T1000 (cell line): ENCODE results near the gene EI24.

Experiments used
- DNase-seq: peaks from one replicate; lab custom pipeline; 2025; ENCODE audit warnings: mixed read lengths; lab: John Stamatoyannopoulos, UW

The EI24 gene

DNA sequence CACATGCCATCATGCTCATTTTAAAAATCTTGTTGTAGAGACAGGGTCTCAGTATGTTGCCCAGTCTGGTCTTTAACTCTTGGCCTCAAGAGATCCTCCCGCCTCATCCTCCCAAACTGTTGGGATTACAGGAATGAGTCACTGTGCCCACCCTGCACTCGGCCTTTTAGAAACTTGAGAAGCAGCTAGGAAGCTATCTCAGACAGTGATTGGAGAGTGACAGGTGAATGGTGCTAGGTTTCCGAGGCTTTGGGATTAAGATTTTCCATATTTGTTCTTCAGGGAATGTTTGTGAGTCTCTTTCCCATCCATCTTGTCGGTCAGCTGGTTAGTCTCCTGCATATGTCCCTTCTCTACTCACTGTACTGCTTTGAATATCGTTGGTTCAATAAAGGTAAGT is 10.5 kb downstream of the EI24 start:
- DNase-seq = no peak

DNA sequence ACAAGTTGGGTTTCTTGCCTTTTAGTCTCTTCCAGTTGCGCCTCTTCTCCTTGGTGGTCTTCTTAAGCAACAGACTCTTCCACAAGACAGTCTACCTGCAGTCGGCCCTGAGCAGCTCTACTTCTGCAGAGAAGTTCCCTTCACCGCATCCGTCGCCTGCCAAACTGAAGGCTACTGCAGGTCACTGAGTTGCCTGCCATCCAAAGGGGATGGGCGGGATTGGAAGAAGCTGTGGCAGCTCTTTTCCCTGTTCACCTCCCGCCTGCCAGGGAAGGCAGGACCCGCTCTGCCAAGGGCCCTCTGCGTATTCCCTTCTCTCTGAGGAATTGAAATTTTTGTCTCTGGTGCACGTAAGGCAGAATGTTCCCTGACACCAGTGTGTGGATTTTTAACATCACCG is 14.2 kb downstream of the EI24 start:
- no peak for DNase-seq

DNA sequence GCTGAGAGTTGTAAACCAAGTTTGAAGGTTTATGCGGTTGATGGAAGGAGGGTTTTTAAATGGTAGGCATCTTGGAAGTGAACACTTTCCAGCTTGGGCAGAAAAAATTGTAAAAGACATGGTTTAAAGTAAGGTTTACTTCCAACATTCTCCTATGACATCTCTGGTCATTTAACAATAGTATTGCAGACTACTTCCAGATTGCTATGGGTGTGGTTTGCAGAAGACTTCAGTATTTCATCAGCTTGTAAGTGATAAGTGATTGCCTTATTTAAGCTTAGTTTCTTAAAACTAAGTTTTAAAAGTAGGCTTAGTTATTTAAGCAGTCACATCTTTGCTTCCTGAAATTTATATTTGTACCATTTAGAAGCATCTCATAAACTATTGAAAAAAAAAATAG is 16.2 kb downstream of the EI24 start:
- DNase-seq = no peak

DNA sequence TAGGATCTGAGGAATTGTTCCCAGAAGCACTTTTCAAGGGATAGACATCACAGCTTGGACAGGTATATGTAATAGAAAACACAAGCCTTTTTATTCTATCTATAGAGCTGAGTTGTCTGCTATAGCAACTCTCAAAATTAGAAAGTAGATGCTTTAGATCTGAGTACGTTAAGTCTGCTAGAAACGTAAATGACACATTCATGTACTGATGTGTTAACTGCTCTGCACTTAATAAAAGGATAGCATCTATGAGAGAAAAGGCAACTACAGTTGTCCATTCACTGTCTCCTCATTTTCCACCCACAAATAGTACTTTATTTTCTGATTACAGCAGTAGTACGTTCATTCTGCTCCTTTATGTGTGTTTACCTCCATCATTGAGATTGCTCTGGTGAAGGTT is 17.3 kb downstream of the EI24 start:
- DNase-seq = no peak

DNA sequence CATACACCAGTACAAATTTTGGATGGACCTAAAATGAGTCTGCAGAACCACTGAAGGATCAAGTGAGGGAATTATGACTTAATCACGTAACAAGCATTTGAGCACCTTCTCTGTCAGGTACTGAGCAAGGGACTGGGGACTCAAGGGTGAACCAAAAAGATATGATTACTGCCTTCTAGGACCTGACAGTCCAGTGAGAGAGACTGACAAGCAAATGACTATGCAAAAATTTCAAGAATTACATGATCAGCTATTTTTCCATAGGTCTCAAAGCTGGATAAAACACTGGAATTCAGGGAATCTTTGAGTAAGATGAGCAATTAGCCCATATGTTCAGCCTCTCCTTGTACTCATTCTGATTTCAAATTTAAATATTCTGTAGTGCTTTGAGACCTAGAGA is 18.2 kb downstream of the EI24 start:
- no peak for DNase-seq

DNA sequence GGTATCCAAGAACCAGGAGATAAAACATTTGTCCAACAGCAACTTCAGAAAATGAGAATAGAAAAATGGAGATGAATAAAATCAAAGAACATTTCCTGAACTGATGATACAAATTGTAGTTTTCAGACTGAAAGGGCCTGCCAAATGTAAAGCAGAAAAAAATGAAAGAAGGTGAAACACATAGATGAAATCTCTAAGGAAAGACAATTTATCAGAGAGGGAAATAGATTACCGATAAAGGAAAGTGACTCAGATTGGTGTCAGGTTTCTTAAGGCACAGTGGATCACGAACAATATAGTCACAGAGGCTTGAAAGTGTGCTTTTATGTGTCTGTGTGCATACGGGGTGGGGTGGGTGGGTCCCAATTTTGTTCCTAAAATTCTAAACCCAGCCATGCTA is 19.2 kb downstream of the EI24 start:
- no peak for DNase-seq

DNA sequence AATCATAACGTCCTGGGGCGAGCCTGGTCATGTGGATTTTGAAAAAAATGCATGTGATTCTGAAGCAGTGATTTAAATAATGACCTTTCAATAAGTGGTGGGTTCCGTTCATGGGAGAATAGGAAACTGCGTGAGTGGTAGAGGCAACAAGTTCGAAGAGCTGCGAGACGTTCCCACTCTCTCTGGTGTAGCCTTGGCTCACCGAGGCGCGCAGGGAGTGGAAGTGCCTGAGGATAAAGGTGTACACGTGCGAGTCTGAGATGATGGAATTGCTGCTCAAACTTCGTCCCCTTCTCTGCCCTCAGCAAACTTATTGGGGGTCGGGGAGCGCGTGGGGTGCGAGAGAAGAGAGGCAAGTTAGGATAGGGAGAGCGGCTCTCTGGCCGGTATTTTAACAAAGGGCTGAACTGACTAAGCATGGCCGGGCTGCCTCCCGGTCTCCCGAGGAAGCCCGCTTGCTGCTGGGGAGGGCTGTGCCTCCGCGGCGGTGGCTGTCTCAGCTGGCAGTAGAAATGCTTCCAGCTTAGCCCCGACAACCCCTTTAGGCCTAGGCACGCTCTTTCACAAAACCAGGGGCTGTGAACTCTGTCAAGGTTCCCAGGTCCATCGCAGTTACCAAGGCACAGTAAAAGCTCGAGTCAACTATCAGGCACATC is 22.5 kb downstream of the EI24 start:
- DNase-seq = peak; percentile 53

DNA sequence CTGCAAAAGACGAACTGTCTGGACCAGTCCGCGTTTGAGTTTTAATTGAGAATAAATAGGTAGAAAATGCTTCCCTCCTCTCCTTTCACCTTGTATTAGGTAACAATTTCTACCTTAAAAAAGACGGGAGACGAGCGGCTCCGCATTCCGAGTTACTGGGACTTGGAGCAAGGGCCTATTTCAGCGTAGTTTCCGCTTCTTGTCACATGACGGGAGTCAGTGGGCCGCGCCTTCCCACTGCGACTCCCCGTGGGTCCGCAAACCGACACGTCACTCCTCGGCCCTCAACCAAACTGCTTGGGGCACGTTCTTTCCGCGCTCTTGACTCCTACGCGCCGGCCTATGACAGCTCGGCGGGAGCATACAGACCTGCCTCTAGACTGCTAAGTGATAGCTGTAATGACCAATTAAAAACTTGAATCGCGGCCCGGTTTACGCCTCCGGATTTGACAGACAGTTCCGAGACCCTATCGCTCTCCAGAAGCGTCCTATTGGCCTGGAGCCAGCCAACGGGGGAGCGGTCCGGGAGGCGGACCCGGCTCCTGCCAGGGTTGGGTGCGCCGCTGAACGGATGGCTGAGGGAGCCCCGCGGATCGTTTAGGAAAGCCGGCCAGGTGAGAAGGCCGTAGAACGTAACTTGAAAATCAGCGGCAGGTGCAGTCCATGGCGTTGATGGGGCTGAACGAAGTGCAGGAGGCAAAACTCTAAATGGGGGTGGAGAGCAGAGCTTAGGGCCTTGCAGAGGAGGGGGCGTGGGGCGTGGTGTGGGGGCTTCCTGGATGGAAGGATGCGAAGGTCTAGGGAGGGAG is 23.2 kb downstream of the EI24 start, which contains the start of gene STT3A:
TSS of gene STT3A (plus strand) at position 548 of the 809 bp plus-strand sequence. CDS start 3,064 bp downstream, outside the sequence.
- peak; percentile 94 for DNase-seq

DNA sequence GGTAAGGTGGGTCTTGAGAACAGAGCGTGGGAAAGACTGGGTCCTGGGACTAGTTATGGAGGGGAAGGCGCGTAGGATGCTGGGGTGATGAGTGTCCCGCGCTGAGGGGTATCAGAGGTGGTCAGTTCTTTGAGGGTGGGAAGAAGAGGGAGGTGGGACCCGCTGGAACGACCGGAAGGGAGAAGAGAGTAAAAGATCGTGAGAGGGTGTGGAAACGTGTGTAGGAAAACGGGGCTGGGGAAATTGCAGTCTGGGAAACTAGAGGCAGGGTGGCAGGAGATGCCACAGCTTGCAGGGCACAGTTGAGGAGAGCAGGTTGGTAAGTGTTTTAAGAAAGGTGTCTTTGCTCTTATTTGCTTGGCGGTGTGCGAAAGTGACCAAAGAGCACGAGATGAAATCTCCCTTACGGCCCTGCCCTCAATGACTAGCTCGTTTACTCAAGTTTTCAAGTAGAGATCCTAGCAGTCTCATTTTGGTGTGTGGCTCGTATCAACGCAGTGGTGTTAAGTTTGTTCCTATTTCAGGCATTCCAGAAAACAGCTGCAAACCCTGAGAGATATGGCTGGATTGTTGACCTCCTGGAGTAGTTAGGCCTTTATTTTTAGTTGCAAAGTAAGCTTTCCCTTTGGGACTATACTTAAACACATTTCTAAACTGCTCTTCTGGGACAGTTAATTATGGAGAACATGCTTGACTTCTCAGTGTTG is 24.0 kb downstream of the EI24 start:
- DNase-seq = no peak

DNA sequence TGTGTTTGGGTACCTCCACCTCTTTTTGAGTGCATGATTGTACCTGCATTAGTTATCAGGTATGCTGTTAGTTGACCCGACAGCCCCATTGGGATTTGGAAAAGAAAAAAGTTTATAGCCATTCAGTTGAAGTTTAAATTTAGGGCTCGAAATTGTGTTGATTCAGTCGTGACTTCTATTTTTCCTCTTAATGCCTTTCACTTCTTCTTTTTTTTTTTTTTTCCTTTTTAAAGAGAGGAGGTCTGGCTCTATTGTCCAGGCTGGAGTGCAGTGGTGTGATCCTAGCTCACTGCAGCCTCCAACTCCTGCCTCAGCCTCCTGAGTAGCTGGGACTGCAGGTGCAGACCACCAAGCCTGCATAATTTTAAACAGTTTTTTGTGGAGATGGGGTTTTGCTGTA is 25.7 kb downstream of the EI24 start:
- DNase-seq = no peak

DNA sequence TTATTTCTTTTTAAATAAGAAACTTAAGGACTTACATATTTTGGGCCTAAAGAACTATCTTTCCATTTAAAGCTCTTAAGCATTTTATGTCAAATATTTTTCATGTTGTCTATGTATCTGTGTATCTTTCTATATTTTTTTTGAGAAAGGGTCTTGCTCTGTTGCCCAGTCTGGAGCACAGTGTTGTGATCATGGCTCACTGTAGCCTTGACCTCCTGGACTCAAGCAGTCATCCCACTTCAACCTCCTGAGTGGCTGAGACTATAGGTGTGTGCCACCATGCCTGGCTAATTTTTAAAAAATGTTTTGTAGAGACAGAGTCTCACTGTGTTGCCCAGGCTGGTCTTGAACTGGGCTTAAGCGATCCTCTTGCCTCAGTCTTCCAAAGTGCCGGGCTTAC is 31.4 kb downstream of the EI24 start:
- DNase-seq = no peak

DNA sequence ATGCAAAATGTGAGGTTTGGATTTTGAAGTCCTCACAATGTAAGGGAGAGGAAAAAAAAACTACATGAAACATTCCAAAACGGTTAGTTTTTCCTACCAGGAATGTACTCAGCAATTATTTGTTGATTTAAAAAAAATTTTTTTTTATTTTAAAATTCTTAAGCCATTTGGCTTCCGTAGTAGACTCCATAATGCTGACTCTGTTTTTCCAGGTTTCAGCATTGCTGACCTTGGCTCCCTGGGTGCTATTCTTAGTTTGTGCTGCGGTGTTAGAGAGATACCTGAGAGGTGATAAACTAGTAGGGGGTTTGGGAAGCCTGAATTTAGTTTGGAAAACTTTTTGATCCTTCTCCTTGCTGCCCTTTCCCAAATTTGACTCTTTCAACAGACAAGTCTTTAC is 33.9 kb downstream of the EI24 start:
- DNase-seq = no peak

DNA sequence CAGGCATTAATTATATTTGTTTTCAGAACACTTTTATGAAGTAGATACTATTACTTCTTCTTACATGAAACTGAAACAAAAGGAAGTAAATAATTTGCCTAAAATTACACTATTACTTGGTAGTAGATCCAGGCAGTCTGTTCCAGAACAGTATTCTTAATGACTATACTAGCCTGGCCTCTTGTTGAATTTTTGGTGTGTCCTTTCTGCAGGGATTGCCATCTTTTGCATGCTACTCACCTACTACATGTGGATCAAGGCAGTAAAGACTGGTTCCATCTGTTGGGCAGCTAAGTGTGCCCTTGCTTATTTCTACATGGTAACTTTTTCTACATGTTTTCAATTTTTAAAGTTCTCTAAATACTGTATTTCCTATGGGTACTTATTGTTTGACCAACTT is 36.1 kb downstream of the EI24 start:
- no peak for DNase-seq

DNA sequence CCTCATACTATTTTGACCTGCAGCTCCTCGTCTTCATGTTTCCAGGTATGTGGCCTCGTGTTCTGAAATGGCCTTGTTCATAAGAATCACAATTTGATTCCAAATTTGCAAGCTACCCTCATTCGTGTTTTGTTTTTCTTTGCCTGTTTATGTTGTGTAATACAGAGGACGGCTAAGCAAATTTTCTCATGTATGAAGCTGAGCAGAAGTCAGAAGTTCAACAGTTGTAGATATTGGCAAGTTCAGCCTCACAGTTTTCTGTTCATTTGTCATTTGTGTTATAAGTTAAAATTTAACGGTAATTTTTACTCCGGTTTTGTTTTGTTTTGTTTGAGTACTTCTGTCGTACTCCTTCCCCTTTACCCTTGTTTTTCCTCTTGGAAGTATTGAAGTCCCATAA is 40.3 kb downstream of the EI24 start:
- DNase-seq = no peak

DNA sequence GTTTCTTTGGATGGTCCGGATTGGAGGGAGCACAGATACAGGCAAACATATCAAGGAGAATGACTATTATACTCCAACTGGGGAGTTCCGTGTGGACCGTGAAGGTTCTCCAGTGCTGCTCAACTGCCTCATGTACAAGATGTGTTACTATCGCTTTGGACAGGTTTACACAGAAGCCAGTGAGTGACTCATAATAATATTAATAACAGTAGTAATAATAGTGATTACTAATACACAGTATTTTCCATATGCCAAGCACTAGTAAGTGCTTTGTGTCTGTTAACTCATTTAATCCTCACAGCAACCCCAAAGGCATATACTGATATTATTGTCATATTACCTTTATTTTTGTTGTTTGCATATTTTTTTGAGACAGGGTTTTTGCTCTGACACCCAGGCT is 49.1 kb downstream of the EI24 start:
- DNase-seq = no peak

DNA sequence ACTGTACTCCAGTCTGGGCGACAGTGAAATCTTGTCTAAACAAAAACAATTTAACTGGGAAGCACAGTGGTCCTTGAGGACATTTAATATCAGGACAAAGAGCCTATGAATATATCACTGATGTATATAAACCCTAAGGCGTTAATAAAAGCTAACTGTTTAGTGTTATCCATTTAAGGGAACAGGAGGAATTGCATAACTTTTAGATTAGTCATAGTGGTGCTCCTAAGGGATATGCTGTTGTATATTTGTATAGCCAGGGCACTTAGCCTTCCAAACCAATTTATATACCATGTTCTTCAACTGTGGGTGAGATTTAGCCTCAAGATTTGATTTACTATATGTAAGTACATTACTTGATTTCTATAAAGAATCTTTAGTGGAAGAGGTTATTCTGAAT is 52.7 kb downstream of the EI24 start:
- DNase-seq = no peak

DNA sequence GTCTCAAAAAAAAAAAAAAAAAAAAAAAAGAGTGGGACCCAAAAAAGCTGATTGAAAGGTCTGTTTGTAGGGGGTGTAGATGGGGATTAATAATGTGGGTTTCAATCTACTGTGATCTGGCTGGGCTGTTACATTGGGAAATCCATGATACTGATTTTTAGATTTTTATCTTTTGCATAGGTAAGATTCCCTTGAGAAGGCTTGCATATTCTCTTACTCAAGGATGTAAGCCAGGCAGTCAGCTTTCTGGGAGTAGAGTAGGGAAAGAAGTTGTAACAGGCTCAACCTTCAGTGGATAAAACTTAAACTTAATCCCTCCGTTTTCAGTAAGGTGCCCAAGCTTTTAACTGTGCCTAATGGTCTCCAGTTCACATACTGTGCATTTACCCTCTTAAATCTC is 53.8 kb downstream of the EI24 start:
- no peak for DNase-seq

DNA sequence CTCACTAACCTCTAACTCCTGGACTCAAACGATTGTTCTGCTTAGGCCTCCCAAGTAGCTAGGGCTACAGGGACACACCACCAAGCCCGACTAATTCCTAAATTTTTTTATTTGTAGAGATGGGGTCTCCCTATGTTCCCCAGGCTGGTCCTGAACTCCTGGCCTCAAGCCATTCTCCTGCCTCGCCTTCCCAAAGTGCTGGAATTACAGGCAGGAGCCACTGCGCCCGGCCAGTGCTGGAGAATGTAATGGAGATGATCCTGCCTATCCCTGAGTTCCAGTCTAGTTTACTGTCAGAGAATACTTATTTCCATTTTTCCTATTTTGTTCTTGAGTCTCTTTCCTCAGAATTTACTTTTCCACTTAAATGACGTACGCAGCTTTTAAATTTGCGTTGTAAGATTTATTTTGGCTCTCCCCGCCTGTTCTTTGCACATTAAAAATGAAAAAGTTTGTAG is 55.5 kb downstream of the EI24 start, which contains the start of gene CHEK1:
TSS of gene CHEK1 (plus strand) at position 408 of the 458 bp plus-strand sequence. CDS start 1,606 bp downstream, outside the sequence.
- DNase-seq = no peak

DNA sequence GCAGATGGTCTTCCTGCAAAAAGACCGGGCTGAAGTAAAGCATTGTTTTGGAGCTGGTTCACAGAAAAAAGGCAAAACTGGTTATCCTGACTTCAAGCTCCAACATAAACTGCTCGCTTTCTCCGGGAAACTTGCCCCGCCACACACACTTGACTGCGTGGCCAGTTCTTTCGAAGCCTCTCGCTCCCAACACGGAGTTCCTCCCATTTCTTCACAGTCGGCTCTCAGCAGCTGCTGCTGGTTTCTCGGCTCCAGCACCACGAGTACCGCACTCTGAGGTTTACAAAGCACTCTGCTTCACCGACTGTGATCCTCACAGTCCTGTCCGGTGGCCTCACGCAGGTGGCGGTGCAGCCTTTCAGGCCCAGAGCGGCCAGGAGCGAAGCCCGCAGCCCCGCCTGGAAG is 56.0 kb downstream of the EI24 start:
- DNase-seq = no peak

DNA sequence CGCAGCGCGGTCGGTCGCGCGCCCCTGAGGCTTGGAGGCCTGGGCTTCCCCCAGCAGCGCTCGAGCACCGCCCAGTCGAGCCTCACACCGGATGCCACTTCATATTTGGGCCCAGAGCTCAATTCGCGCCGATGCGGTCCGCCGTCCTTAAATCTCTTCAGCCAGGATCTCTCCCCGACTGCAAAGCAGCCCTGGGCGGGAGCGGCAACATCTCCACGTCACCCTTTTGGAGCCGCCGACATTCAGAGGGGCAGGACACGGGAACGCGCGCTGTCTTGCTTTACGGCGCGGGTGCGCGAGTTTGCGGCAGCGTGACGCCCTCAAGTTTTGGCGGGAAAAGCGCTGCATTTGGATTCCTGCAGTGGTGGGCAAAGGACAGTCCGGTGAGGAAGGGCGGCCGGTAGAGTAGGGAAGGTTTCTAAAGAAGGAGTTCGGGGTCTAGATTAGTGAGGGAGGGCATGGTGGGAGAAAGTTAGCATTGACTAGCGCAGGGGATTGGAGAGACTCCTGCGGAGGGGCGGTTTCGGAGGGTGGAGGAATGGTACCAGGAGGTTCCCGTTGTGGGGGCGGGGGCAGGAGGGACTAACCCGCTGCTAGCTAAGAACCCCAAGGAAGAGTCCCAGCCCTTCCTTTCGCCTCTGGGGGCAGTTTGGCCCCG is 56.5 kb downstream of the EI24 start:
- peak; percentile 80 for DNase-seq

DNA sequence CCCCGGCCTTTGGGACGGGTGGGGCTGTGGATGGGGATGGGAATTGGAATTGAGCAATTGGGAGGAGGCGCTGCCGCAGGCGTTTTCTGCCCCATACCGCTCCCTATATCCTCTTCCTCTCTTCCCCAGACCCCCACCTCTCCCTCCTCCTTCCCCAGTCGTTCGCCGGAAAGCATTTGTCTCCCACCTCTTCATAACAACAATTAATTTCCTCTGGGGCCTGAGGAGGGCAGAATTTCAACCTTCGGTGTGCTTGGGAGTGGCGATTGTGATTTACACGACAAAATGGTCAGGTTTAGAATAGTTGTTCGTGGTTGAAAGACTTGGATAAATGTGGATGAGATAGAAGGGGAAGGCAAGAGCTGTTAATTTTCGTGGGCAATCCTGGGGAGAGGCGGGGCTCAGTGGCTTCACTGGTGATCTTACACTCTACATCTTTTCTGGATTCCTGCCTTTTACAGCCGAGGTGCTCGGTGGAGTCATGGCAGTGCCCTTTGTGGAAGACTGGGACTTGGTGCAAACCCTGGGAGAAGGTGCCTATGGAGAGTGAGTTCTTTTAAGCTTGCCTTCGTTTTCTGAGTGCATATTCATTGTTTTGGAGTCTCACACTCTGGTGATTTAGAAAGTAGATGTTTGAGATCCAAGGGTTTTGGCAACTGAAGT is 57.1 kb downstream of the EI24 start:
- no peak for DNase-seq
